ENCODE measurements around the gene MYBPC1.
A peak's percentile ranks its signal among the peaks of the same experiment; 100 is the strongest.

The MYBPC1 gene

GRCh38 chr12:101628676-101629075 is 33.9 kb downstream of the MYBPC1 start:
- H3K79me2 ChIP-seq = no peaks in the 10 kb centered on the region
- H3K4me3 ChIP-seq (ENCODE audit: low read depth, low read length) = no peak overlapping the region
- no peak overlapping the region for H3K9ac ChIP-seq
- H2AFZ ChIP-seq = no peak overlapping the region
- TF ChIP-seq, protein P1, sequence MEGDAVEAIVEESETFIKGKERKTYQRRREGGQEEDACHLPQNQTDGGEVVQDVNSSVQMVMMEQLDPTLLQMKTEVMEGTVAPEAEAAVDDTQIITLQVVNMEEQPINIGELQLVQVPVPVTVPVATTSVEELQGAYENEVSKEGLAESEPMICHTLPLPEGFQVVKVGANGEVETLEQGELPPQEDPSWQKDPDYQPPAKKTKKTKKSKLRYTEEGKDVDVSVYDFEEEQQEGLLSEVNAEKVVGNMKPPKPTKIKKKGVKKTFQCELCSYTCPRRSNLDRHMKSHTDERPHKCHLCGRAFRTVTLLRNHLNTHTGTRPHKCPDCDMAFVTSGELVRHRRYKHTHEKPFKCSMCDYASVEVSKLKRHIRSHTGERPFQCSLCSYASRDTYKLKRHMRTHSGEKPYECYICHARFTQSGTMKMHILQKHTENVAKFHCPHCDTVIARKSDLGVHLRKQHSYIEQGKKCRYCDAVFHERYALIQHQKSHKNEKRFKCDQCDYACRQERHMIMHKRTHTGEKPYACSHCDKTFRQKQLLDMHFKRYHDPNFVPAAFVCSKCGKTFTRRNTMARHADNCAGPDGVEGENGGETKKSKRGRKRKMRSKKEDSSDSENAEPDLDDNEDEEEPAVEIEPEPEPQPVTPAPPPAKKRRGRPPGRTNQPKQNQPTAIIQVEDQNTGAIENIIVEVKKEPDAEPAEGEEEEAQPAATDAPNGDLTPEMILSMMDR (IDR thresholded peaks at IDR 0.05) = no peak
- H3K27ac ChIP-seq = no peak overlapping the region
- H3K4me2 ChIP-seq (ENCODE audit: low read length) = no peak overlapping the region
- H3K9me3 ChIP-seq (ENCODE audit: control insufficient read depth, low read length) = no peaks in the 10 kb centered on the region
- H3K27me3 ChIP-seq (ENCODE audit: control insufficient read depth, insufficient read depth, low read length) = no peaks in the 10 kb centered on the region
- H3K36me3 ChIP-seq (ENCODE audit: control insufficient read depth, insufficient read depth, low read length) = no peaks in the 10 kb centered on the region
- no peaks in the 10 kb centered on the region for H3K4me1 ChIP-seq

- Histone ChIP-seq H3K27ac (no peak overlapping the region), H3K4me3 (ENCODE audit: low read depth, low read length) (no peak overlapping the region)
Measured at GRCh38 chr12:101634724-101635123, 40.0 kb downstream of the MYBPC1 start.

DNA sequence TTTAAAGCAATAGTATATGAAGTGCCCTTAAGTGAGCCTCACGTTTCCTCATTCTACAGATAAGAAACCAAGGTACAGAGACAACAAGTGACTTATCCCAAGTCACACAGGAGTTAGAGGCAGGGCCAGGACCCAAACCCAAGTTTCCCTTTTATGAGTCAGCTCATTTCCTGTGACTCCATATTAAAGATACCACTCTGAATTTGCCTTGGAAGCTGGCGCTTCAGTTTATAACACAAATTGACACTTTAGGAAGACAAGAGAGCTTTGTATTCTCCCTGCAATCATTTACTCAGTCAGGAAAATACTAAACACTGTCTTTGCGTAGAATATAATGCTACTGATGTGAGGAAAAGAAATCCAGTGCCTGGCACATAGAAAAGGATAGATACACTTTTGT is 43.2 kb downstream of the MYBPC1 start:
- no peaks in the 10 kb centered on the region for H3K27me3 ChIP-seq (ENCODE audit: control insufficient read depth, insufficient read depth, low read length)
- no peak overlapping the region for H3K4me2 ChIP-seq (ENCODE audit: low read length)
- H3K36me3 ChIP-seq (ENCODE audit: control insufficient read depth, insufficient read depth, low read length) = no peaks in the 10 kb centered on the region
- no peak overlapping the region for H3K4me3 ChIP-seq (ENCODE audit: low read depth, low read length)
- H2AFZ ChIP-seq = no peak overlapping the region
- no peak overlapping the region for H3K9ac ChIP-seq
- H3K9me3 ChIP-seq (ENCODE audit: control insufficient read depth, low read length) = no peaks in the 10 kb centered on the region
- H3K27ac ChIP-seq = no peak overlapping the region
- H3K79me2 ChIP-seq = no peaks in the 10 kb centered on the region
- TF ChIP-seq, protein P1 (IDR thresholded peaks at IDR 0.05) = no peak
- no peaks in the 10 kb centered on the region for H3K4me1 ChIP-seq

More at GRCh38 chr12:101634724-101635123, 40.0 kb downstream of the MYBPC1 start:
- Histone ChIP-seq H3K36me3 (ENCODE audit: control insufficient read depth, insufficient read depth, low read length) (no peaks in the 10 kb centered on the region), H3K4me1 (no peaks in the 10 kb centered on the region), H3K4me2 (ENCODE audit: low read length) (no peak overlapping the region), H3K79me2 (no peaks in the 10 kb centered on the region), H2AFZ (no peak overlapping the region), H3K9ac (no peak overlapping the region), H3K27me3 (ENCODE audit: control insufficient read depth, insufficient read depth, low read length) (no peaks in the 10 kb centered on the region), H3K9me3 (ENCODE audit: control insufficient read depth, low read length) (no peaks in the 10 kb centered on the region)
- TF ChIP-seq, protein P1 (IDR thresholded peaks at IDR 0.05) = no peak

GRCh38 chr12:101642115-101643067 is 47.6 kb downstream of the MYBPC1 start:
- H3K4me2 ChIP-seq (ENCODE audit: low read length) = no peak overlapping the region
- H3K27ac ChIP-seq = no peak overlapping the region
- H3K27me3 ChIP-seq (ENCODE audit: control insufficient read depth, insufficient read depth, low read length) = no peaks in the 10 kb centered on the region
- H3K36me3 ChIP-seq (ENCODE audit: control insufficient read depth, insufficient read depth, low read length) = no peaks in the 10 kb centered on the region
- H2AFZ ChIP-seq = peak overlapping the region; percentile 89
- H3K9me3 ChIP-seq (ENCODE audit: control insufficient read depth, low read length) = no peaks in the 10 kb centered on the region
- no peaks in the 10 kb centered on the region for H3K4me1 ChIP-seq
- H3K9ac ChIP-seq = no peak overlapping the region
- no peaks in the 10 kb centered on the region for H3K79me2 ChIP-seq
- no peak overlapping the region for H3K4me3 ChIP-seq (ENCODE audit: low read depth, low read length)
- TF ChIP-seq, protein P1 (IDR thresholded peaks at IDR 0.05) = no peak
